Islet precursor cell (in vitro differentiated cells): ENCODE data around the gene SPATA31D1.
A peak's percentile ranks its signal among the peaks of the same experiment; 100 is the strongest.
"Not testable (repeated sequence)": the region's sequence is repeated elsewhere in the genome, so short reads cannot be mapped to it uniquely, and the experiment has no call there.

Experiments used
- DNase-seq: peaks from one replicate; pipeline ENCODE4 v3.0.0-alpha.2; 2018

SPATA31D1 gene

DNA sequence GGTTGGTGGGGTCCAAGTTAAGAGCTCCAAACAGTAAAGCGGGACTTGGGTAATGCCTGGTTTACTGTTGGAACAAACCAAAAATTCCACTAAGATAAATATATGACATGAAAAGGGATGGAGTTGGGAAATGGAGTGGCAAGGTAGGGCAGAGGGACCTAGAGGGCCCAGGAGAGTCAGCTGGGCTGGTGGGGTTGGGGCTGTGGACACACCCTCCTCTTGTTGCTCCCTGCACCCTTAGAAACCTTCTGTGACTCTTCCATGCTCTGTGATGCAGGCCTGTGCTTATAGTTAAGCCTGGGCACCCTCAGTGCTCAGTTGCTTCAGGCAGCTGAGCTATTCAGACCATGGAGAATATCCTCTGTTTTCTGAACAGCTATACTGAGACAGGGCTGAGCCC, at the start of gene SPATA31D1:
TSS of gene SPATA31D1 (plus strand) at position 301 of the 400 bp plus-strand sequence. CDS start at position 348, 47 bp downstream.
- not testable (repeated sequence) for DNase-seq

DNA sequence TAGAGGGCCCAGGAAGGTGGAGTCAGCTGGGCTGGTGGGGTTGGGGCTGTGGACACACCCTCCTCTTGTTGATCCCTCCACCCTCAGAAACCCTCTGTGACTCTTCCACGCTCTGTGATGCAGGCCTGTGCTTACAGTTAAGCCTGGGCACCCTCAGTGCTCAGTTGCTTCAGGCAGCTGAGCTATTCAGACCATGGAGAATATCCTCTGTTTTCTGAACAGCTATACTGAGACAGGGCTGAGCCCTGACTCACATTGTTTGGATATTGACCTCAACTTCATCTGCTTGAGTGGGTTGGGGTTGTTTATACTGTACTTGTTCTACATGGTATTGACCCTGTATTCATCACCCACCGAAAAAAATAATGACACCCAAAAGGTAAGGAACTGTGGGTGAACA, 45.2 kb upstream of the SPATA31D1 start, which contains the start of gene SPATA31D3:
TSS of gene SPATA31D3 (plus strand) at position 108 of the 400 bp plus-strand sequence. CDS start at position 194, 86 bp downstream.
- DNase-seq = not testable (repeated sequence)

DNA sequence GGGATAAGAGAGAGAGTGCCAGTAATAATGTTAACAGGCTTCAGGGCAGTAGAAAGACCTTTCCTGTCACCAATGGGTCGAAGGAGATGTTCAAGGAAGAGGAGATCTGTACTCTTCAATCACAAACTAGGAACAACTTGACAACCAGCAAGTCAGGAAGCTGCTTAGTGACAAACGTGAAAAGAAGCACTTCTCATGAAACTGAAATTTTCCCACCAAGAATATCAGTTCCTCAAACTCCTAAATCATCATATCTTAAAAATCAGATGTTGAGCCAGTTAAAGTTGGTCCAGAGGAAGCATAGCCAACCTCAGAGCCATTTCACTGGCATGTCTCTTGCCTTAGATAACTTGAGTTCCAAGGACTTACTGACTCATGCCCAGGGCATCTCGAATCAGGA, 39.9 kb upstream of the SPATA31D1 start:
- not testable (repeated sequence) for DNase-seq

DNA sequence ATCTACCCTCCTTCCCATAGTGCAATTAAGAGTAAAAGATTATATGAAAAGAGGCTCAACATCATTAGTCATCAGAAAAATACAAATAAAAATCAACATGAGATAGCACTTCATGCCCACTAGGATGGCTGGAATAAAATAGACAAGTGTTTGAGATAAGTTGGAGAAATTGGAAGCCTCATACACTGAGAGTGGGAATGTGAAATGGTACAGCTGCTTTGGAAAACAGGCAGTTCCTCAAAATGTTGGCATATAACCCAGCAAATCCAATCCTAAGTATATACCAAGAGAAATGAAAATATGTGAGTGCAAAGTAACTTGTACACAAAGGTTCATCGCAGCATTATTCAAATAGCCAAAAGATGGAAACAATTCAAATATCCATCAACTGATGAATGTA, 35.5 kb upstream of the SPATA31D1 start:
- no peak for DNase-seq

DNA sequence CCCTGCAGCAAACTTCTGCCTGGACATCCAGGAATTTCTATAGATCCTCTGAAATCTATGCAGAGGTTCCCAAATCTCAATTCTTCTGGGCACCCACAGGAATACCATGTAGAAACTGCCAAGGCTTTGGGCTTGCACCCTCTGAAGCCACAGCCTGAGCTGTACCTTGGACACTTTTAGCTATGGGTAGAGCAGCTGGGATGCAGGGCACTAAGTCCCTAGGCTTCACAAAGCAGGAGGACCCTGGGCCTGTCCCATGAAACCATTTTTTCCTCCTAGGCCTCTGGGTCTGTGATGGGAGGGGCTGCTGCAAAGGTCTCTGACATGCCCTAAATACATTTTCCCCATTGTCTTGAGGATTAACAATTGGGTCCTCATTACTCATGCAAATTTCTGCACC, 32.9 kb upstream of the SPATA31D1 start:
- no peak for DNase-seq

DNA sequence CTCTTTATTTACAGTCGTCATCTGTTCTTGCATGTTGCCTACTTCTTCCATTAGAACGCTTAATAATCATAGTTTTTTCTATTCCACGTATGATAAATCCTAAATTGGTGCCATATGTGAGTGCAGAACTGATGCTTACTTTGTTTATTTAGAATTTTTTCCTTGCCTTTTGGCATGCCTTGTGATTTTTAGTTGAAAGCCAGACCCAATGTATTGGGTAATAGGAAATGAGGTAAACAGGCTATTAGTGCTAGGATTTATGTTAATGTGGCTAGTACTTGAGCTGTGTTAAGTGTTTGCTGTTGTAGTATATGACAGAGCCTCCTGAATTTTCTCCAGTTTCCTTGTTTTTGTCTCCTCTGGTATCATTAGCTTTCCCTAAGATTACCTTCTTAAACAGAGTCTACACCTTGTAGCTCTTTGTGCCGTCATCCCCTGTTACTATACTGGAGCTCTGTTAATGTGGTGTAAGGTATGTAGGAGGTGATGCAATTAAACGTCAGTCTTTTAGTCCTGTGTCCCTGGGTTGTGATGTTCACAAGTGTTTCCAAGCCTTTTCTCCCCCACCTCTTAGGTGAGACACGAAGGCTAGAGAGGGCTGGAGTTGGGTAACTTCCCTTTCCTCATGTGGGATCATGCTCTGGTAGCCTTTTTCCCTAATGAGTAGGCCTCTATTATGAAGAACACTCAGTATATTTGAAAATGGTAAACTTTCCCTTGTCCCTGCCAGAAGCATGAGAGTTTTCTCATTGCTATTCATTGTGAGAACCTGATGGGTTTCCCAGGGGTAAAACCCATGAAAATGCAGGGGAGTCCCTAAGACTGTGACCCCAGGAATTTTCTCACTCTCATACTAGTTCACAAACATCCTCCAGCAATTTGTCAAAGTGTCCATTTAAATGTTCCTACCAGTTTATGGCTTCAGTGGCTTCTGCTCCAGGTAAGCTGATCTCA, 24.1 kb upstream of the SPATA31D1 start:
- DNase-seq = no peak

DNA sequence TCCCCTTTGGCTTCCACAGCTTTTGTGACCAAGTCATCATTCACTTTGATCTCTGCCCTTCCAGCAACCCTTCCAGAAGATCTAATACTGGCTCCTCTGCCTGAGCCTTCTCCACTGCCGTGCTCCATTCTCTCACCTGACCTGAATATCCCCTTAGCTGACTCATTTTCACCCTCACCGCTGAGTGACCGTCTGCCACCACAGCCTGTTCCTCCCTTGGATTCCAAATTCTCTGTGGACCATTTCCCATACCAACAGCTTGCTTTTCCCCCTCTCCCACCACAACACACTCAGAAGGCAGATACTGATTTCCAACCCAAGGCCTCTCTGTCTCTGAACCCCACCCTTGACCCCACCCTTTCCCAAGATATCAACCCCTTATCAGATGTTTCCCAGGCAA, 20.5 kb upstream of the SPATA31D1 start:
- no peak for DNase-seq

DNA sequence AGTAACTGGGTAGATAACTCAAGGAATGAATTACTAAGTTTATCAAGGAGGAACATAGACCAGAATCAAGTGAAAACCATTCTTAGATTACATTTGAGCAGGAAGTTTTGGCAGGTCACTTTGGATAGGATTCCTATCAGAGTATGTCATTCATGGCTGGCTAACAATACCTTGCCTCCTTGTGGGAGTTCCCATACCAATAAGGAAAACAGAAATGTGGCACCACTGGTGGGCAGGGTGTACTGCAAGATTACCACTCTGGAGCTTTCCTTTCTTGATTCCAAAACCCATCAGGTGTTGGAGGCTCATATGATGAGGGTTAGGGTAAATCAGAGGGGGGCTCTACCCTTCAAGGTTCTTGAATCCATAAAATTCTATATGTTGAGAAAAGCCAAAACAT, 18.6 kb upstream of the SPATA31D1 start:
- DNase-seq = no peak

DNA sequence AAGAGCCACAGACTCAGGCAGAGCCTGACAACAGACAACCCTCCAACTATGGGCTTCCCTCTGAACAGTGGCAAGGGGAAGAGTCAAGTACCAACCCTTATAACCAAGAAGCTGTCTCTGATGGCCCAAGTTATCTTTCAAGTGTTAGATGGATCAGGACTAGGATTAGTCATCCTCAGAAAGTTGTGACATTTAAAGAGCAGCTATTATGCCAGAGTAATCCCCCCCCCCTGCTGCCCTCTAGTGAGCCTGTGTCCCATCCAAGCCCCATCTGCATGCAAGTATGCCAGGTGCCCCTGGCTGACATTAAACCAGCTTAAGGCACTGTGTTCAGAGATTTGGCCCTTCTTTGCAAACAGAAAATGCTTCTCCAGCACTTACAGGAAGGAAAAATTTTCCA, 16.8 kb upstream of the SPATA31D1 start:
- DNase-seq = no peak

DNA sequence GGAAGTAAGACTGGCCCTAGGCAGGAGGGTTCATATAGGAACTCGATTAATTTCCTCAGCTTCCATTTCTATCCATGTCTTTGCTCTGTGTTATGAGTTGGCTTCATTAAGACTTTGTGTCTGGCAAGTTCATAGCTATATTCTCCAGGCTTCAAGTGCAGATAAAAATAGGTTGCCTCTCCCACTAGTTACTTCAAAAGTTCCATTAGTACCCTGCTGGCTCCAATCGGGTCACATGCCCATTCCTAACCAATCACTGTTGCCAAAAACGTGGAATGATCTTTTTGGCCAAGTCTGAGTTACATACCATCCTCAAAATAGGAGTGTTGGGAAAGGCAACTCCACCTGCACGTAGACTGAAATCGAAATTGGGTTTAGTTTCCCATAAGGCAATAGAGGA, 13.8 kb upstream of the SPATA31D1 start:
- DNase-seq = no peak

DNA sequence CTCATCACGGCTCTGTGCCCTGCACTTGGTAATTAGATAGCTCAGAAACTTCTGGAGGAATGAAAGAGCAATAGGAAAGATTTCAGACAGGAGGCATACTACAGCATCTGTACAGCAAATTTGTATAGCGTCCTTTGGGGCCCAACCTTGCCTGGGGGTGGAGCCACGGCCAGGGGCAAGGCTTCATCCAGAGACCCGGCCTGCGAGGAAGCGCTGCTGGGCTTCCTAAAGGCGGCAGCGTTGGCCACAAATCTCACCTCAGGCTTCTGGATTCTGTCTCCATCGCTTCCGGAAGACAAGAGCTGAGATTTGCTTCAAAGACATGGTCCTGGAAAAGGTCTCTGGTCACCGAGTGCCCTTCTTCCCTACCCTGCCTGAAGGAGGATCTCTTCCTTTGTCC, 12.2 kb upstream of the SPATA31D1 start:
- DNase-seq = no peak

DNA sequence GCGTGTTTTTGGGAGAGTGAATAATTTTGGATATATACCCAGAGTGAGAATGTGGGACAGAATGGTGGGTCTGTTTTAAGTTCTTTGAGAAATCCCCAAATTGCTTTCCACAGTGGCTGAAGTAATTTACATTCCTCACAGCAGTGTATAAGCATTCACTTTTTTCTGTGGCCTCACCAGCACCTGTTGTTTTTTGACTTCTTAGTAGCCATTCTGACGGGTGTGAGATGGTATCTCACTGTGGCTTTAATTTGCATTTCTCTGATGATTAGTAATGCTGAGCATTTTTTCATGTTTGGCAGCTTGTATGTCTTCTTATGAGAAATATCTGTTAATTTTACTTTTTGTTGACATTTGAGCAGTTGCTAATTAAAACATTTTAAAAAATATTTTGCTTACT, 9.4 kb upstream of the SPATA31D1 start:
- no peak for DNase-seq

DNA sequence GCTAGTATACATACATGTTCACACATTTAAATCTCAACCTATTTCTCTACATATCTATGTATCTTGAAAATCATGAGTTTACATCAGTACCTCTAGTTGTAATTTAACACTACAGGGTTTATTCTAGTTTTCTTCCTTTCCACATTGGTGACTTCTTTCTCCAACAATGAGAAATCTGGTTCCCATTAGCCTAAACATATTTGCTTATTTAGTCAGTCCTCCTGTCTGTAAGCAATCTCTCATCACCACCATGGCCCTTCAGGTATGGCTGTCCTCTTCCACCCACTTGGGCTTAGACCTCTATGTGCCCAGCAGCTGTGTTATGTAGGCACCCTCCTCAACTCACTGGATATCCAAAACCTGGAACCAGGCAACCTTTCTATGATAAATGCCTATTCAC, 8.0 kb upstream of the SPATA31D1 start:
- no peak for DNase-seq

DNA sequence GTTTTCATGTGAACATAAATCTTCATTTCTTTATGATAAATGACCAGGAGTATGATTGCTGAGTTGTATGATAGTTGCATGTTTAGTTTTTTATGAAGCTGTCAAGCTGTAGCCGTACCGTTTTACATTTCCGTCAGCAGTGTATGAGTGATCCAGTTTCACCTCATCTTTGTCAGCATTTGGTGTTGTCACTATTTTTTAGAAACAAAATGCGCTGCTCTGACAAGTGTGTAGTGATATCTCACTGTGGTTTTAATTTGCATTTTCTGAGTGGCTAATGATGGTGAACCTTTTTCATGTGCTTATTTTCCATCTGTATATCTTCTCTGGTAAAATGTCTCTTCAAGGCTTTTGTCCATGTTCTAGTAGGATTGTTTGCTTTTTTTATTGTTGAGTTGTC, 6.7 kb upstream of the SPATA31D1 start:
- no peak for DNase-seq

DNA sequence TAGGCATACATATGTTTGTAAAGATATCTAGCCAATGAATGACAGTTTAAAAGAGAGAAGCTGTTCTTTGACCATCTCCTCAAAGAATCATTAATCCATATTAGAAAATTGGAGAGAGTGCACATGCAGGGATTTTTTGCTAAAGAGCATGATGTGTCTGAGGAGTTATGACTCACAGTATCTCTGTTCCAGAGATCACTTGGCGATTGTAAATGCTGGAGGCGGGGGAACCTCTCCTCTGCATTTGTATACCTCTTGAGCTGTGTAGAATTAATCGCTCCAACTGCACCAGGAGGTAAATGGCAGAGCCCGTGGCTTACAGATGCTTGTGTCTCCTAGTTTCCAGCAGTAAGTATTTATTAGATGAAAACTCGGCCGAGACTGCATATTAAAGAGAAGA, 3.6 kb upstream of the SPATA31D1 start:
- no peak for DNase-seq

DNA sequence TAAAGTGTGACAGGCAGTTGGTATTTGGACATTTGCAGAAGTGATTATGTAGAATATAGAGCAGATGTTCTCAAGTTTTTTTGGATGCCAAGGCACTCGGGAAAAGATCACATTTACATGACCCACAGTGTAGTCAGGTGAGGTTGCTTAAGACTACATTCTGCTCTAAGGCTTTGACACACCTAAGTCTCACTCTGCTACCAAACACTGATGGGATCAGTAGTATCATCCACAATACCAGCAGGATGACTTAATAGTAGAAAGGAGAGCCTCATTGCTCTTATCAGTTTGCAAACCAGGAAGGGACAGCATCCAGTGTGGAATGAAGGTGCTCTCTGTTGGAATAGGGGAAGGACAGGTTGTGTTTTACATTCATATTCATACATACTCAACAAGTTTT, 2.5 kb upstream of the SPATA31D1 start:
- no peak for DNase-seq

DNA sequence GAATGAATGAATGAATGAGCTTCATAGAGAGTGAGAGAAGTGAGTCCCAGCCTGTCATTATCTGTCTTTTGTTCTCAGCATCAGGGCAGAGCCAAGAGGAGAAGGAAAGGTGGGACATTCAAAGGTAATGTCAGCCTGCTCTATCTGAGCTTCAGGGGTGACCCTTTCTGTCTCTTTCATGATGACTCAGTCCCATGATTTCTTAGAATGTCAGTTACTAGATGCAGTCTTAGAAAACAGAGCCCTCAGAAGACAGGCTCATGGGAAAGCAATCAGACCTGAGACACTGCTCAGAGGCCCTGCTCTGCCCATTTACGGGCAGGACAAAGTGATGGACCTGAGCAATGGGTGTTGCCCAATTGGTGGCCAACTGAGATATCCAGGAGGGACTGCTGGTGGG, 1.1 kb downstream of the SPATA31D1 start:
- DNase-seq = no peak

DNA sequence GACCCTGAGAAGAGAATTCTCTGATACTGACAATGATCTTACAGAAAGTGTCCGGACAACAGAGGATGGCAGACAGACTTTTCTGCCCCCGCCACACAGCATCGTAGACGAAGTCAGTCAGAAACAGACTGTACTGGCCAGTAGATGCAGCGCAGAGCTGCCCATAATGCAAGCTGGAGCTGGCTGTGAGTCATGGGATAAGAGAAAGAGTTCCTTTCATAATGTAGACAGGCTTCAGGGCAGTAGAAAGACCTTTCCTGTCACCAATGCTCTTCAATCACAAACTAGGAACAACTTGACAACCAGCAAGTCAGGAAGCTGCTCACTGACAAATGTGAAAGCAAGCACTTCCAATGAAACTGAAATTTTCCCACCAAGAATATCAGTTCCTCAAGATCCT, 5.1 kb downstream of the SPATA31D1 start:
- no peak for DNase-seq

DNA sequence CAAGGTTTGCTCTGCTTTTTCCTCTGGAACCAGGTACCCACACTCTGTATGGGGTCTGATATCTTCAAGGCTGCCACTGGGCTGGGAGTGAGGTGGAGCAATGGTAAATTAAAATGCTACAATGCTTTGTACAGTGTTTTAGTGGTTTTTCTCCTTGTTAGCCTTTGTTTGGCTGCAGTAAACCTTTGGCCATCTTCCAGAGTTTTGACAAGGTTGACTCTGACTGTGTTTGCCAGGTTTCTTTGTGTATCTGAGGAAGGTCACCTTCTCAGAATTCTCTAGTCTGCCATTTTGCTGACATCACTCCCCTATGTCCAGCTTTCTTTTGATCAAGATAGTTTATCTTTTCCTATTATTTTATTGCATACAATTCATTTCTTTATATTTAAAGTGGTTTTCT, 11.2 kb downstream of the SPATA31D1 start:
- DNase-seq = no peak

DNA sequence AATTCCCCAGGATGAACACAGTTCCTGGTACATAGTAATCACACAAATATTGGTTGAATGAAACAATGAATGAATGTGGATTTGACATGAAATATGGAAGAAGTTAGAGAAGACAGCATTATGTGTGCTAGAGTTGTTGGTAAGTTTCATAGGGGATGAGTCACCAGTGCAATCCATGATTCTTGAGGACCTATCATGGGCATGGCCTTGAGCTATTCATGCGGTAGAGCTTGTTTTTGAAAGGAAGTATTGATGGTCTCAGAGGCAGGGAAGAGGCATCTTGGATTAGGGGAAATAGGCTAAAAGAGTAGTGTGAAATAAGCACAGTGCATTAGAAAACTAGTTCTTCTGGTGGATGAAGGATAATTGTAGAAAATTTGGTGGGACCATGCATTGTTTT, 22.1 kb downstream of the SPATA31D1 start:
- no peak for DNase-seq

DNA sequence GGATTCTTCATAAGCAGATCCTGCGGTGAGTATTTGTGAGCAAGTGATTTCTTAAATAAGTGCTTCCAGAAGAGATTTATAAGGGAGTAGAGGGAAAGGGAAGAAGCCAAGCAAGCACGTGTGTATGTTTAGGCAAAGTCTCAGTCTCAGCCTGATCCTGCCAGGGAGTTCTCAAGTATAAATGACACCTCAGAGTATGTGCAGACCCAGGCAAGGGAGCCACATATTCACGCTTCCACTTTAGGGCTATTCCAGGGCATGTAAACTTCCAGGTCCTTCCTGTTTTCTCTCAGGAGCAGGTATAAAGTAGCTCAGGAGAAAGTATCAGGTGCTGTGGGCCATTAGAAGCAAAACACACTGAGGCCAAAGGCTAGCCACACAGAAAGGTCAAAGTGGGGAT, 22.6 kb downstream of the SPATA31D1 start:
- DNase-seq = no peak

DNA sequence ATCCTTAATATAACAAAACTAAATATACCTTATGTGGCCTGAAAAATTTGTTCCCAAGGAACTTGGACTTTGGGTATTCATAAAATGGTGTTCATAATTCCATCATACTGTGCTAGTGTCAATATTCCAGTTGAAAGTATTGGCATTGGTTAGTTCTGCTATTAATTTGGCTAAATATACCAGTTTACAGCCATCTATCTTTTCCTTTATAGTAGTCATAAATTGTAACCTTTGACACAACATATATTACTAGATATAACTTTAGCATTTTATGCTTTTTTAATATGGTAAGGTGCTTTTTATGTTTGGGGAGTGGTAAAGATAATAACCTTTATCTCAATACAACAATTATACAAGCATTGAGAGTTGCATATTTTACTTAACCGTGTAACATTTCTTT, 23.7 kb downstream of the SPATA31D1 start:
- DNase-seq = no peak

DNA sequence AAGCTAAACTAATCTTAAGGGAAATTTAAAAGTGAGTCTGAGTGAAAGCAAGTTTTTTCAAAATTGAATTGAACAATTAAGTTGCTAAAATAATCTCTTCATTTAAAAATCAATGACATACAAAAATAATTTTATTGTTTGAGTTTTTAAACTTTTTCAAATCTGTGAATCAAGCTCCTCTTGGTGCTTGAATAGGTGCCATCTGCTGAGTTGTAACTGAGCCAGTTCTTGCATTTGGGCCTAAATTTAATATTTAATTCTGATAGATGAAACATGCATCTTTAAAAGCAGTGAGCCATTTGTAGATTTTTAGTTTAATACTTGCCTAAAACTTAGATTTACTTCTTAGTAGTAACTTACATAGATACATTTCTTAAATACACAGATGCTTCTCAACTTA, 31.8 kb downstream of the SPATA31D1 start:
- no peak for DNase-seq

DNA sequence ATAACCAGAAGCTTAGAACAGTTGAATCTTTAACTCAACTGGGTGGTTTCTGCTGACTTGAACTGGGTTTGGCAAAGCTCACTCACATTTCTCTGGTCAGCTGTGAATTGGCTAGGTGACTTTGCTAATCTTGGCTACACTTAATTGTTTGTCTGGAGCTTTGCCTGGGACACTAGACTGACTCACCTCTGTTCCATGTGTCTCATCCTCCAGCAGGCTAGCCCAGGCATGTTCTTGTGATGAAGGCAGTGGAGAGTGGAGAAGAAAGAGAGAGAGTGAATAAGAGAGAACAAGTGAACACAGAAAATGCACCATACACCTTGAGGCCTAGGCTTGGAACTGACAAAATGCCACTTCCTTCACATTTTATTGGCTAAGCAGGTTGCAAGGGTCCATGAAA, 32.6 kb downstream of the SPATA31D1 start:
- DNase-seq = peak; percentile 91

DNA sequence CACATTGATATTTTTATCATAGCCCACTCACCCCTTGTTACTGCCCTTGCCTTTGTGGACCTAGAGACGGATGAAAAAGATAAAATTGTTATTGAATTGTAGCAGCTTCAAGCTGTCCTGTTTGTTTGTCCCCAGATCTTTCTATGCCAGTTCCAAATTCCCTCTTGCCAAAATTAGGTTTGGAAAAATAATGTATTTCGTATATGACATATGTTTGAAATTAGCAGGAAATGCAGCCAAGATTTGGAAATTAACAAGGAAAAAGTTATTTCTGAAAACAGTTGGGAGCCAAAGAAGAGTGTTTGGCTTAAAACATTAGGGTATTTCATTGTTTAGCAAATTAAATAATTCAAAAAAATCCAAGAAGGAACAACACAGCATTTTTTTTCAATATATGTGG, 33.5 kb downstream of the SPATA31D1 start:
- no peak for DNase-seq
